Smooth muscle cell (in vitro differentiated cells): ENCODE results near the gene ZFHX3. TPM values are rescaled to one million over a fixed set of nuclear protein-coding genes. Genes with fewer than 3 reads are reported as not detected.

Experiments used
- DNase-seq: peaks from one replicate; lab custom pipeline; 2025; ENCODE audit not compliant: unreplicated experiment; lab: John Stamatoyannopoulos, UW
- H2AFZ ChIP-seq: fragments of 200-600 bp; sonication (generic); 2 replicates; pipeline ENCODE4 v1.6.0; 2016; ENCODE audit warnings: antibody characterized with exemption, low read depth, mild to moderate bottlenecking
- H3F3A ChIP-seq: fragments of 200-600 bp; sonication (generic); 2 replicates; pipeline ENCODE4 v1.6.0; 2017; ENCODE audit warnings: antibody characterized with exemption, low read depth
- H3K27ac ChIP-seq: fragments of 200-600 bp; sonication (generic); 2 replicates; pipeline ENCODE4 v1.5.1; 2016; ENCODE audit warnings: low read depth, mild to moderate bottlenecking
- H3K27me3 ChIP-seq: fragments of 200-600 bp; sonication (generic); 2 replicates; pipeline ENCODE4 v1.6.1; 2016; ENCODE audit warnings: low read depth, mild to moderate bottlenecking
- H3K36me3 ChIP-seq: fragments of 200-600 bp; sonication (generic); 2 replicates; pipeline ENCODE4 v1.5.1; 2016; ENCODE audit warnings: low read depth
- H3K4me1 ChIP-seq: fragments of 200-600 bp; sonication (generic); 2 replicates; pipeline ENCODE4 v1.5.1; 2016; ENCODE audit warnings: low read depth
- H3K4me2 ChIP-seq: fragments of 200-600 bp; sonication (generic); 2 replicates; pipeline ENCODE4 v1.6.0; 2016; ENCODE audit warnings: mild to moderate bottlenecking
- H3K4me3 ChIP-seq: fragments of 200-600 bp; sonication (generic); 2 replicates; pipeline ENCODE4 v1.5.1; 2016; ENCODE audit warnings: mild to moderate bottlenecking
- H3K79me2 ChIP-seq: fragments of 200-600 bp; sonication (generic); 2 replicates; pipeline ENCODE4 v1.6.0; 2016; ENCODE audit warnings: low read depth, mild to moderate bottlenecking
- H3K9ac ChIP-seq: fragments of 200-600 bp; sonication (generic); 2 replicates; pipeline ENCODE4 v1.6.0; 2016; ENCODE audit warnings: low read depth
- H3K9me3 ChIP-seq: fragments of 200-600 bp; sonication (generic); replicated peaks from 2 replicates; pipeline ENCODE4 v1.5.1; 2016; ENCODE audit warnings: low read depth
- H4K20me1 ChIP-seq: fragments of 200-600 bp; sonication (generic); 2 replicates; pipeline ENCODE4 v1.6.0; 2016; ENCODE audit warnings: low read depth
- CTCF ChIP-seq: fragments of 200-600 bp; sonication (generic); IDR thresholded peaks from 2 replicates; pipeline ENCODE4 v1.5.1; 2017; ENCODE audit warnings: borderline replicate concordance, mild to moderate bottlenecking, antibody characterized with exemption; ENCODE audit not compliant: insufficient read depth, poor library complexity, severe bottlenecking
- WGBS: methylation state at CpG from one replicate; pipeline ENCODE4 v1.1.7; 2016; ENCODE audit warnings: low lambda C conversion rate; 5-methylcytosine and 5-hydroxymethylcytosine counted together
- polyA plus RNA-seq: library from polyadenylated mRNA; unstranded; fragments of >200 nt; fragmentation: Nextera tagmentation; extraction: Ambion mirVana; gene quantifications from 2 replicates; pipeline ENCODE4 v1.2.1, GENCODE V29; 2016
- total RNA-seq: library from RNA; depleted of rRNA; stranded (reverse); fragments of >200 nt; gene quantifications from 2 replicates; pipeline ENCODE4 v1.2.3, GENCODE V29; 2014

Gene ZFHX3
- total and polyA plus RNA-seq, 2 experiments from 2014 or later = 3.1 to 9.8 TPM

- H4K20me1 ChIP-seq = peaks cover 67% of the 10 kb centered on the region
- DNase-seq = no peak
Observed at GRCh38 chr16:72983241-72983640, 64.7 kb downstream of the ZFHX3 start.

DNA sequence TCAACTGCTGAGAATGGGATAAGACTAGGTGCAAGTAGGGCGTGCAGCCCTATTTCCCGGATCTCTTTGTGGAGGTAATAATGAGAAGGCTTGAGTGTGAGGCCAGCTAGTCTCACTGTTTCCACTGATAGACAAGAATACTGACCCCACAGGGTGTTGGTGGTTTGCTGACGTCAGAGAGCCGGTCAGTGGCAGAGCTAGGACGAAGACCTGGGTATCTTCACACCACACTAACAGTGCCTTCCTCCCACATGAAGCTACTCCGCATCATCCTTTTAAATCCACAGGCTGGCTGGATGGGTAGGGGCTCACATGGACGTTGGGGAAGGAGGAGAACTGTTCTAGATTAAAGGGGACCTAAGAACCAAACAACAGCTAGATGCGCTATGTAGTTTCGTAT lies 68.0 kb downstream of the ZFHX3 start:
- no peak overlapping the region for H3K27ac ChIP-seq
- no peak overlapping the region for H3K4me2 ChIP-seq
- H3K9me3 ChIP-seq = no peaks in the 10 kb centered on the region
- WGBS = 57% methylated on average over 9 of the region's 9 CpGs
- H3K36me3 ChIP-seq = no peaks in the 10 kb centered on the region
- H3K9ac ChIP-seq = no peak overlapping the region
- no peak overlapping the region for H2AFZ ChIP-seq
- H3K79me2 ChIP-seq = peaks cover 85% of the 10 kb centered on the region
- DNase-seq = no peak
- no peak for TF ChIP-seq CTCF
- H3K4me1 ChIP-seq = no peaks in the 10 kb centered on the region
- peaks cover 75% of the 10 kb centered on the region for H4K20me1 ChIP-seq
- H3F3A ChIP-seq = no peaks in the 10 kb centered on the region
- no peak overlapping the region for H3K4me3 ChIP-seq
- H3K27me3 ChIP-seq = no peaks in the 10 kb centered on the region

More at GRCh38 chr16:72983241-72983640, 64.7 kb downstream of the ZFHX3 start:
- H3K9me3 ChIP-seq = no peaks in the 10 kb centered on the region
- H3K9ac ChIP-seq = no peak overlapping the region
- no peak overlapping the region for H2AFZ ChIP-seq
- H3F3A ChIP-seq = no peaks in the 10 kb centered on the region
- H3K4me3 ChIP-seq = no peak overlapping the region
- H3K4me2 ChIP-seq = no peak overlapping the region
- WGBS = 96% methylated on average over 9 of the region's 9 CpGs
- no peaks in the 10 kb centered on the region for H3K27me3 ChIP-seq
- peaks cover 5% of the 10 kb centered on the region for H3K4me1 ChIP-seq
- H3K27ac ChIP-seq = no peak overlapping the region
- TF ChIP-seq CTCF = no peak
- peaks cover 94% of the 10 kb centered on the region for H3K79me2 ChIP-seq
- no peaks in the 10 kb centered on the region for H3K36me3 ChIP-seq

GRCh38 chr16:72978212-72978611 lies 69.7 kb downstream of the ZFHX3 start:
- Histone ChIP-seq H3K36me3 (no peaks in the 10 kb centered on the region), H3K4me1 (no peaks in the 10 kb centered on the region), H4K20me1 (peaks cover 65% of the 10 kb centered on the region), H3K4me2 (no peak overlapping the region), H3K27me3 (no peaks in the 10 kb centered on the region), H3K9ac (no peak overlapping the region), H3K79me2 (peaks cover 84% of the 10 kb centered on the region), H3F3A (no peaks in the 10 kb centered on the region), H2AFZ (no peak overlapping the region), H3K9me3 (no peaks in the 10 kb centered on the region), H3K4me3 (no peak overlapping the region), H3K27ac (no peak overlapping the region)
- no peak for TF ChIP-seq CTCF
- DNase-seq = no peak
- WGBS = 62% methylated on average over 7 of the region's 7 CpGs

DNA sequence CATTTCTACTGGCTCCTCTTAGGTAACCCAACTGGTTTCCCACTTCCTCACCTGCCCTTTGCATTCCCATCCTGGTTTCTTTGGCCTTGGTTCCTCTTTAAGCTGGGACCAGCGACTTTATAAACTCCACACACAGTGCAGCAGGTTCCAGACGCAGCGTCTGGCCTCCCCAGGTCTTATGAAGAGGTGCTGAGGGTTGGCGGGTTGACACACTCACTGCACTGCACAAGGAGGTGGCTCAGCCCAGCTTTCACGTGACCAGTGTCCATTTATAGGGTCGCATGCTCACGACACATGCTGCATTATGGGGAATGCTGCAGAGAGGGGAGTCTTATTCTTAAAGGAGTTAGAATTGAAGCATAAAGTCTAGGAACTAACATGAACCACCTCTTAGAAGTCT lies 70.8 kb downstream of the ZFHX3 start:
- H3K4me1 ChIP-seq = no peaks in the 10 kb centered on the region
- no peaks in the 10 kb centered on the region for H3K27me3 ChIP-seq
- H3K9me3 ChIP-seq = no peaks in the 10 kb centered on the region
- H4K20me1 ChIP-seq = peaks cover 63% of the 10 kb centered on the region
- H3K79me2 ChIP-seq = peaks cover 73% of the 10 kb centered on the region
- no peak overlapping the region for H3K4me3 ChIP-seq
- H2AFZ ChIP-seq = no peak overlapping the region
- TF ChIP-seq CTCF = no peak
- H3F3A ChIP-seq = no peaks in the 10 kb centered on the region
- H3K27ac ChIP-seq = no peak overlapping the region
- H3K9ac ChIP-seq = no peak overlapping the region
- H3K36me3 ChIP-seq = no peaks in the 10 kb centered on the region
- 90% methylated on average over 7 of the region's 7 CpGs for WGBS
- no peak overlapping the region for H3K4me2 ChIP-seq
- no peak for DNase-seq
